HEK293T (cell line): Measurements from ENCODE around the gene NR6A1.

Experiments used
- CTCF ChIA-PET: fragments of 350-600 bp; formaldehyde crosslinking; extraction: SDS; loops from one replicate; lab custom pipeline; 2021; ENCODE audit warnings: antibody characterized with exemption, inconsistent platforms; lab: Yijun Ruan, JAX
- POLR2A ChIA-PET: fragments of 350-600 bp; formaldehyde crosslinking; extraction: SDS; loops from one replicate; lab custom pipeline; 2020; ENCODE audit warnings: antibody characterized with exemption, inconsistent platforms; lab: Yijun Ruan, JAX
- DNase-seq: peaks from one replicate; pipeline ENCODE4 v3.0.0; 2012; ENCODE audit warnings: mixed read lengths; ENCODE audit errors: extremely low spot score
- ARNT ChIP-seq: fragments of 450-650 bp; IDR thresholded peaks from 2 replicates; pipeline ENCODE4 v1.6.1; 2017; ENCODE audit warnings: mild to moderate bottlenecking
- BHLHE40 ChIP-seq: fragments of 450-650 bp; IDR thresholded peaks from 2 replicates; pipeline ENCODE4 v1.6.1; 2016; ENCODE audit warnings: mild to moderate bottlenecking, moderate library complexity, borderline replicate concordance
- CTBP1 ChIP-seq: fragments of 450-650 bp; IDR thresholded peaks from 2 replicates; pipeline ENCODE4 v1.6.1; 2016; ENCODE audit warnings: borderline replicate concordance
- ELF4 ChIP-seq: fragments of 450-650 bp; IDR thresholded peaks from 2 replicates; pipeline ENCODE4 v1.6.1; 2017; ENCODE audit warnings: antibody characterized with exemption
- FOXA1 ChIP-seq: fragments of 450-650 bp; IDR thresholded peaks from 2 replicates; pipeline ENCODE4 v1.6.1; 2016; ENCODE audit warnings: mild to moderate bottlenecking
- FOXK2 ChIP-seq: fragments of 450-650 bp; IDR thresholded peaks from 2 replicates; pipeline ENCODE4 v1.6.1; 2016; ENCODE audit warnings: mild to moderate bottlenecking
- FOXM1 ChIP-seq: fragments of 450-650 bp; IDR thresholded peaks from 2 replicates; pipeline ENCODE4 v1.6.1; 2017; ENCODE audit warnings: mild to moderate bottlenecking, borderline replicate concordance
- HDGF ChIP-seq: fragments of 450-650 bp; IDR thresholded peaks from 2 replicates; pipeline ENCODE4 v1.6.1; 2017; ENCODE audit warnings: antibody characterized with exemption, borderline replicate concordance
- L3MBTL2 ChIP-seq: fragments of 450-650 bp; conservative IDR thresholded peaks from 2 replicates; pipeline ENCODE4 v1.6.1; 2016; ENCODE audit warnings: mild to moderate bottlenecking
- LEF1 ChIP-seq: fragments of 450-650 bp; IDR thresholded peaks from 2 replicates; pipeline ENCODE4 v1.6.1; 2017; ENCODE audit warnings: mild to moderate bottlenecking, borderline replicate concordance
- NFRKB ChIP-seq: fragments of 450-650 bp; IDR thresholded peaks from 2 replicates; pipeline ENCODE4 v1.6.1; 2016; ENCODE audit warnings: mild to moderate bottlenecking, moderate library complexity
- PKNOX1 ChIP-seq: fragments of 450-650 bp; IDR thresholded peaks from 2 replicates; pipeline ENCODE4 v1.6.1; 2016
- SP1 ChIP-seq: fragments of 450-650 bp; IDR thresholded peaks from 2 replicates; pipeline ENCODE4 v1.6.1; 2017
- SUZ12 ChIP-seq: fragments of 450-650 bp; IDR thresholded peaks from 2 replicates; pipeline ENCODE4 v1.6.1; 2016; ENCODE audit warnings: mild to moderate bottlenecking
- TARDBP ChIP-seq: fragments of 450-650 bp; IDR thresholded peaks from 2 replicates; pipeline ENCODE4 v1.6.1; 2016
- ZNF384 ChIP-seq: fragments of 450-650 bp; IDR thresholded peaks from 2 replicates; pipeline ENCODE4 v1.6.1; 2016

NR6A1 gene

GRCh38 chr9:124478354-124478753 is 292.8 kb downstream of the NR6A1 start:
- CTCF ChIA-PET = no interaction called here
- no peak for DNase-seq
- TF ChIP-seq ARNT = no peak
- TF ChIP-seq ELF4 = no peak
- no peak for TF ChIP-seq PKNOX1
- no peak for TF ChIP-seq FOXA1
- TF ChIP-seq SUZ12 = no peak
- no peak for TF ChIP-seq CTBP1
- no peak for TF ChIP-seq FOXM1
- no peak for TF ChIP-seq L3MBTL2
- no peak for TF ChIP-seq NFRKB
- no peak for TF ChIP-seq HDGF
- TF ChIP-seq FOXK2 = no peak
- no peak for TF ChIP-seq SP1
- TF ChIP-seq TARDBP = no peak
- TF ChIP-seq ZNF384 = no peak
- TF ChIP-seq BHLHE40 = no peak
- no peak for TF ChIP-seq LEF1
- POLR2A ChIA-PET = no interaction called here

- peak; percentile 47 for DNase-seq
- POLR2A ChIA-PET = no interaction called here
- CTCF ChIA-PET = no interaction called here
- TF ChIP-seq FOXA1 = no peak
- TF ChIP-seq SP1 = no peak
Observed at GRCh38 chr9:124477648-124478285, 293.3 kb downstream of the NR6A1 start.

- peak; percentile 53 for DNase-seq
- CTCF ChIA-PET = no interaction called here
- TF ChIP-seq ARNT (no peak), SUZ12 (no peak), NFRKB (no peak), FOXM1 (no peak), FOXA1 (no peak), ELF4 (no peak)
- POLR2A ChIA-PET = no interaction called here
Observed at GRCh38 chr9:124477211-124477647, 293.9 kb downstream of the NR6A1 start.

GRCh38 chr9:124475868-124476690 is 295.0 kb downstream of the NR6A1 start:
- TF ChIP-seq TARDBP = no peak
- no peak for TF ChIP-seq BHLHE40
- no peak for TF ChIP-seq FOXM1
- TF ChIP-seq LEF1 = no peak
- no peak for TF ChIP-seq HDGF
- TF ChIP-seq ARNT = no peak
- no peak for TF ChIP-seq CTBP1
- TF ChIP-seq FOXA1 = no peak
- TF ChIP-seq NFRKB = no peak
- no peak for TF ChIP-seq PKNOX1
- TF ChIP-seq ELF4 = no peak
- no peak for TF ChIP-seq SUZ12
- TF ChIP-seq ZNF384 = no peak
- TF ChIP-seq FOXK2 = no peak
- TF ChIP-seq L3MBTL2 = no peak
- no peak for TF ChIP-seq SP1
- CTCF ChIA-PET = interaction anchor here (0.7 kb wide), 1 partner anchor 377 kb away, joined by 3 read pairs; the partner anchor contains the start of gene WDR38
- POLR2A ChIA-PET = no interaction called here
- DNase-seq = no peak

GRCh38 chr9:124475158-124475867 is 295.8 kb downstream of the NR6A1 start:
- DNase-seq = no peak
- TF ChIP-seq BHLHE40 (no peak), CTBP1 (no peak), FOXK2 (no peak), ELF4 (no peak), FOXA1 (no peak), FOXM1 (no peak), HDGF (no peak), L3MBTL2 (no peak), SP1 (no peak), LEF1 (no peak), PKNOX1 (no peak), NFRKB (no peak), TARDBP (no peak), ZNF384 (no peak), ARNT (no peak), SUZ12 (no peak)
- CTCF ChIA-PET = interaction anchor here (0.7 kb wide), 1 partner anchor 378 kb away, joined by 3 read pairs; the partner anchor contains the start of gene WDR38
- POLR2A ChIA-PET = no interaction called here
